Naive thymus-derived CD8-positive, alpha-beta T cell (primary cell): ENCODE data around the gene OR8A1. TPM values are rescaled to one million over a fixed set of nuclear protein-coding genes. Genes with fewer than 3 reads are reported as not detected.

Experiments
- ATAC-seq, 2 donors: fragments of 150-1000 bp; cut with Tn5 transposase in 1 of 2; sonication (Bioruptor Pico), chemical (Tn5 transposase) in 1 of 2; 1 replicate in 1 of 2; 2 replicates in 1 of 2; pipeline ENCODE4 v1.10.0; 2021; ENCODE audit warnings: mild to moderate bottlenecking in 2 of 2, moderate library complexity in 2 of 2
- POLR2A ChIA-PET: fragments of 350-600 bp; sonication (Branson Sonifier 250); formaldehyde crosslinking; loops from one replicate; lab custom pipeline; 2021; ENCODE audit warnings: antibody characterized with exemption; lab: Charles Lee
- DNase-seq, 10 donors: peaks; one replicate each; pipeline versions ENCODE4 v3.0.0 to v3.0.0-alpha.2; 2020 to 2022
- H3K27ac Mint-ChIP-seq, 10 donors: one replicate each; pipeline ENCODE4 v1.8.0; 2020 to 2022; ENCODE audit warnings: mild to moderate bottlenecking in 10 of 10, mixed read lengths in 10 of 10, moderate library complexity in 4 of 10, inconsistent platforms in 1 of 10
- H3K27me3 Mint-ChIP-seq, 5 donors: one replicate each; pipeline ENCODE4 v1.8.0; 2021 to 2022; ENCODE audit warnings: mixed read lengths in 5 of 5
- H3K36me3 Mint-ChIP-seq, 3 donors: one replicate each; pipeline ENCODE4 v1.8.0; 2020 to 2022; ENCODE audit warnings: mixed read lengths in 3 of 3, mild to moderate bottlenecking in 2 of 3, inconsistent platforms in 1 of 3
- H3K4me1 Mint-ChIP-seq, 4 donors: one replicate each; pipeline ENCODE4 v1.8.0; 2021 to 2022; ENCODE audit warnings: mixed read lengths in 4 of 4
- H3K4me3 Mint-ChIP-seq, 10 donors: one replicate each; pipeline ENCODE4 v1.8.0; 2020 to 2022; ENCODE audit warnings: mild to moderate bottlenecking in 10 of 10, mixed read lengths in 10 of 10, moderate library complexity in 6 of 10, inconsistent platforms in 1 of 10
- H3K9me3 Mint-ChIP-seq, 9 donors: one replicate each; pipeline ENCODE4 v1.8.0; 2020 to 2022; ENCODE audit warnings: mixed read lengths in 9 of 9, mild to moderate bottlenecking in 3 of 9, inconsistent platforms in 1 of 9, moderate library complexity in 1 of 9
- polyA plus RNA-seq, 3 donors: library from polyadenylated mRNA; unstranded; fragments of 300-500 nt; fragmentation: Illumina TruSeq; gene quantifications; one replicate each; pipeline ENCODE4 v1.2.3, GENCODE V29; 2021
- total RNA-seq, 8 experiments: library from RNA in 2 of 8; stranded (reverse) in 2 of 8; gene quantifications; one replicate each; pipeline ENCODE4 v1.2.3 and lab custom pipeline; 2021 to 2026

OR8A1 gene
- total RNA-seq (not detected), polyA plus RNA-seq (not detected), total RNA-seq (lab: John Stamatoyannopoulos, UW) (0 reads per million in 6 experiments)

- Mint-ChIP-seq H3K4me1 (no peaks in the 10 kb centered on the region), H3K27me3 (peaks cover 5 to 34% (median 22%) of the 10 kb centered on the region in 5 donors), H3K9me3 (no peaks in the 10 kb centered on the region), H3K27ac (no peak within 1 kb of the TSS), H3K4me3 (no peak within 1 kb of the TSS), H3K36me3 (no peaks in the 10 kb centered on the region)
- POLR2A ChIA-PET: no interaction called here
- ATAC-seq: no peak
- no peak for DNase-seq
Observed at GRCh38 chr11:124569697-124570096, at the start of gene OR8A1. Gene OR8A1 (plus strand): TSS chr11:124569997. CDS start chr11:124570120, 123 bp downstream.

- POLR2A ChIA-PET: no interaction called here
- no peak for ATAC-seq
- H3K4me3 Mint-ChIP-seq: no peak overlapping the region
- H3K9me3 Mint-ChIP-seq: no peaks in the 10 kb centered on the region
- no peak overlapping the region for H3K27ac Mint-ChIP-seq
- peaks cover under 1 to 20% (median 11%) of the 10 kb centered on the region in 5 donors for H3K27me3 Mint-ChIP-seq
- no peaks in the 10 kb centered on the region for H3K36me3 Mint-ChIP-seq
- H3K4me1 Mint-ChIP-seq: no peaks in the 10 kb centered on the region
- DNase-seq: no peak
Observed at GRCh38 chr11:124520550-124520854, 49.3 kb upstream of the OR8A1 start.

- H3K4me3 Mint-ChIP-seq: no peak overlapping the region
- peaks cover 1 to 10% (median 7%) of the 10 kb centered on the region in 9 donors for H3K9me3 Mint-ChIP-seq
- H3K4me1 Mint-ChIP-seq: no peaks in the 10 kb centered on the region
- DNase-seq: no peak
- H3K27ac Mint-ChIP-seq: no peak overlapping the region
- ATAC-seq: no peak
- POLR2A ChIA-PET: no interaction called here
- peaks cover 0 to 12% (median 0%) of the 10 kb centered on the region in 3 donors for H3K36me3 Mint-ChIP-seq
- peaks cover 14 to 92% (median 40%) of the 10 kb centered on the region in 5 donors for H3K27me3 Mint-ChIP-seq
Observed at GRCh38 chr11:124533626-124534025, 36.2 kb upstream of the OR8A1 start.

GRCh38 chr11:124534051-124534450 lies 35.7 kb upstream of the OR8A1 start:
- Mint-ChIP-seq H3K27ac (no peak overlapping the region), H3K27me3 (peaks cover 16 to 92% (median 41%) of the 10 kb centered on the region in 5 donors)

GRCh38 chr11:124535552-124536232 lies 34.1 kb upstream of the OR8A1 start:
- Mint-ChIP-seq H3K27me3 (peaks cover 20 to 88% (median 44%) of the 10 kb centered on the region in 5 donors), H3K27ac (no peak overlapping the region), H3K4me1 (no peaks in the 10 kb centered on the region), H3K4me3 (no peak overlapping the region), H3K36me3 (peaks cover 0 to 4% (median 0%) of the 10 kb centered on the region in 3 donors), H3K9me3 (peaks cover 0 to 3% (median 0%) of the 10 kb centered on the region in 9 donors)
- no peak for ATAC-seq
- POLR2A ChIA-PET: no interaction called here
- no peak for DNase-seq

More at GRCh38 chr11:124534051-124534450, 35.7 kb upstream of the OR8A1 start:
- ATAC-seq: no peak
- POLR2A ChIA-PET: no interaction called here
- H3K36me3 Mint-ChIP-seq: peaks cover 0 to 8% (median 0%) of the 10 kb centered on the region in 3 donors
- no peak overlapping the region for H3K4me3 Mint-ChIP-seq
- H3K9me3 Mint-ChIP-seq: peaks cover 0 to 6% (median 3%) of the 10 kb centered on the region in 9 donors
- DNase-seq: no peak
- no peaks in the 10 kb centered on the region for H3K4me1 Mint-ChIP-seq

GRCh38 chr11:124536520-124536919 lies 33.3 kb upstream of the OR8A1 start:
- H3K9me3 Mint-ChIP-seq: peaks cover 0 to 3% (median 0%) of the 10 kb centered on the region in 9 donors
- DNase-seq (no peak), ATAC-seq (no peak)
- no peak overlapping the region for H3K4me3 Mint-ChIP-seq
- POLR2A ChIA-PET: no interaction called here
- peaks cover 19 to 88% (median 41%) of the 10 kb centered on the region in 5 donors for H3K27me3 Mint-ChIP-seq
- H3K36me3 Mint-ChIP-seq: peaks cover 0 to 4% (median 0%) of the 10 kb centered on the region in 3 donors
- H3K27ac Mint-ChIP-seq: peak overlapping the region in 1 of 10 donors; percentile 45
- H3K4me1 Mint-ChIP-seq: no peaks in the 10 kb centered on the region

GRCh38 chr11:124538019-124538418 lies 31.8 kb upstream of the OR8A1 start:
- POLR2A ChIA-PET: no interaction called here
- no peak for DNase-seq
- H3K9me3 Mint-ChIP-seq: peaks cover 0 to 4% (median 0%) of the 10 kb centered on the region in 9 donors
- no peak overlapping the region for H3K4me3 Mint-ChIP-seq
- no peaks in the 10 kb centered on the region for H3K36me3 Mint-ChIP-seq
- no peak for ATAC-seq
- H3K27me3 Mint-ChIP-seq: peaks cover 14 to 87% (median 40%) of the 10 kb centered on the region in 5 donors
- H3K27ac Mint-ChIP-seq: no peak overlapping the region
- H3K4me1 Mint-ChIP-seq: peaks cover 0 to 4% (median 0%) of the 10 kb centered on the region in 4 donors

- Mint-ChIP-seq H3K4me3 (no peak overlapping the region), H3K27me3 (peaks cover 15 to 82% (median 40%) of the 10 kb centered on the region in 5 donors), H3K27ac (no peak overlapping the region), H3K9me3 (peaks cover 0 to 9% (median 0%) of the 10 kb centered on the region in 9 donors), H3K36me3 (no peaks in the 10 kb centered on the region), H3K4me1 (peaks cover 0 to 5% (median 0%) of the 10 kb centered on the region in 4 donors)
- no peak for DNase-seq
- no peak for ATAC-seq
- POLR2A ChIA-PET: no interaction called here
Observed at GRCh38 chr11:124541204-124541603, 28.6 kb upstream of the OR8A1 start.

GRCh38 chr11:124543145-124543544 lies 26.7 kb upstream of the OR8A1 start:
- POLR2A ChIA-PET: no interaction called here
- H3K4me3 Mint-ChIP-seq: no peak overlapping the region
- no peak for ATAC-seq

GRCh38 chr11:124543554-124543953 lies 26.2 kb upstream of the OR8A1 start, which contains the start of gene OR8B12:
Gene OR8B12 (minus strand): TSS chr11:124543654. CDS start chr11:124543654, 0 bp downstream.
- H3K27me3 Mint-ChIP-seq: peaks cover 11 to 62% (median 33%) of the 10 kb centered on the region in 5 donors
- no peaks in the 10 kb centered on the region for H3K36me3 Mint-ChIP-seq
- DNase-seq: no peak
- H3K4me3 Mint-ChIP-seq: no peak within 1 kb of the TSS
- peaks cover 0 to 9% (median 0%) of the 10 kb centered on the region in 9 donors for H3K9me3 Mint-ChIP-seq
- H3K27ac Mint-ChIP-seq: no peak within 1 kb of the TSS
- ATAC-seq: no peak
- POLR2A ChIA-PET: no interaction called here
- peaks cover 0 to 5% (median 0%) of the 10 kb centered on the region in 4 donors for H3K4me1 Mint-ChIP-seq

More at GRCh38 chr11:124543145-124543544, 26.7 kb upstream of the OR8A1 start:
- no peak for DNase-seq
- H3K36me3 Mint-ChIP-seq: no peaks in the 10 kb centered on the region
- H3K4me1 Mint-ChIP-seq: peaks cover 0 to 5% (median 0%) of the 10 kb centered on the region in 4 donors
- peaks cover 11 to 66% (median 33%) of the 10 kb centered on the region in 5 donors for H3K27me3 Mint-ChIP-seq
- no peak overlapping the region for H3K27ac Mint-ChIP-seq
- peaks cover 0 to 9% (median 0%) of the 10 kb centered on the region in 9 donors for H3K9me3 Mint-ChIP-seq

- POLR2A ChIA-PET: no interaction called here
- Mint-ChIP-seq H3K9me3 (peaks cover 0 to 7% (median 0%) of the 10 kb centered on the region in 9 donors), H3K4me1 (no peaks in the 10 kb centered on the region), H3K27me3 (peaks cover 0 to 16% (median 8%) of the 10 kb centered on the region in 5 donors), H3K4me3 (no peak overlapping the region), H3K36me3 (peaks cover 0 to 6% (median 0%) of the 10 kb centered on the region in 3 donors), H3K27ac (no peak overlapping the region)
- no peak for ATAC-seq
- DNase-seq: no peak
Observed at GRCh38 chr11:124551189-124551588, 18.6 kb upstream of the OR8A1 start.

GRCh38 chr11:124551987-124552386 lies 17.8 kb upstream of the OR8A1 start:
- Mint-ChIP-seq H3K27ac (no peak overlapping the region), H3K36me3 (peaks cover 0 to 6% (median 0%) of the 10 kb centered on the region in 3 donors), H3K4me1 (no peaks in the 10 kb centered on the region), H3K27me3 (peaks cover 0 to 13% (median 8%) of the 10 kb centered on the region in 5 donors), H3K9me3 (peaks cover 0 to 7% (median 0%) of the 10 kb centered on the region in 9 donors), H3K4me3 (no peak overlapping the region)
- POLR2A ChIA-PET: no interaction called here
- ATAC-seq (no peak), DNase-seq (no peak)

GRCh38 chr11:124556828-124557227 lies 13.0 kb upstream of the OR8A1 start:
- peaks cover 1 to 17% (median 8%) of the 10 kb centered on the region in 5 donors for H3K27me3 Mint-ChIP-seq
- peaks cover 0 to 6% (median 0%) of the 10 kb centered on the region in 3 donors for H3K36me3 Mint-ChIP-seq
- POLR2A ChIA-PET: no interaction called here
- ATAC-seq (no peak), DNase-seq (no peak)
- no peak overlapping the region for H3K27ac Mint-ChIP-seq
- H3K4me1 Mint-ChIP-seq: no peaks in the 10 kb centered on the region
- H3K9me3 Mint-ChIP-seq: peaks cover 0 to 6% (median 0%) of the 10 kb centered on the region in 9 donors
- H3K4me3 Mint-ChIP-seq: no peak overlapping the region
